HG03460 (cell line): ENCODE results near the gene CAPN15.

Experiments
- ATAC-seq: cut with Tn5 transposase; IDR thresholded peaks from one replicate; pipeline ENCODE4 v1.9.1; 2021; ENCODE audit not compliant: unreplicated experiment

The CAPN15 gene

DNA sequence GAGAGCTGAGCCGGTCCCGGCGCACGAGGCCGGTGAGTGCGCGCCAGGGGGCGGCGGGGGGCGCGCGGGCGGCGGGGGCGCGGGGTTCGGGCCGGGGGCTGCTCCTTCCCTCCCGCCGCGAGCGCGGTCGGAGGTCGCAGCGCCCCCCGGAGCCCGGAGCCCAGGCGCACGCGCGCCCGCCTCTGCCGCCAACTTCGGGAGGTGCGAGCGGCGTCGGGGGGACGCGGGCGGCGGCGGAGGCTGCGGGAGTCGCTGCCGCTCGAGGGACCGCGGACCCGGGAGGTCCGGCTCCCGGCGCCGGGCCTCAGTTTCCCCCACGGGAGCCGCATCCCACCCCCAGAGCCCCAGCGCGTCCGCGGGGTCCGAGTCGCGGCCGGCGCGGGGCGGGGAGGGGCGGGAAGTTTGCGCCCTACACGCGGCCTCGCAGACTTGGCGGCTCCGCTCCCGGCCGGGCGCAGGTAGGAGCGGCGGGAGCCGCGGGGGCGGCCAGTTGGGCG lies 32.7 kb downstream of the CAPN15 start, which contains the start of gene PRR35:
PRR35 (plus strand) TSS at position 191 of the 497 bp plus-strand sequence. CDS start 2,901 bp downstream, outside the sequence.
- ATAC-seq: no peak

DNA sequence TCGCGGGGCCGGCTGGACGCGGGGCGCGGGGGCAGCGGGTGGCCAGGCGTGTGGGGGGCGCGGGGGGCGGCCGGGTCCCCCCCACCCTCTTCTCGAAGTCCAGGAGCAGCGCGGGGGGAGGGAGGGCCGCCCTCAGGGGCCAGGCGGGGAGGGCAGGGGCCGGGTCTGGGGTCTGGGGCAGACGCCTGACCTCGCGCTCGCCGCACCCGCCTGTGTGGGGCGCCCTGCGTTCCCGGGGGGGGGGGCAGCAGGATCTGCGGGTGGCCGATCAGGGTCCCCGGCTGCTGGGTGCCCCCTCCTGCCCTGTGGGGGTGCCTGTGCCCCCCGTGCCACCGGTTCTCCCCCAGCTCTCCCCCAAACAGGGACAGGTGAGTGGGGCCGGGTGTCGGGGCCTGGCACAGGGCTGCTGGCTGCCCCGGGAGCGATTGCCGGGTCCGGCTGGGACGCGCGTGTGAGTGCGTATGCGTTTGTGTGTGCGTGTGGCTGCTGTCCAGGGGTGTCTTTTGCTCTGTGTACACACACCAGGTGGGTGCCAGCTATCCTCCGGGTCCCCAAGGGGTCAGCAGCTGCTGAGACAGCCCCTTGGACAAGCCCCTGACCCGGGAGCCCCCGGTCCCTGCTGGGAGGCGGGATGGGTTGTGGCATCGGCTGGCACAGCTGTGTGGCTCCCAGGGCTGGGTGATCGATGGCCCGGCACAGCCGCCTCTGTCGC lies 33.3 kb downstream of the CAPN15 start:
- no peak for ATAC-seq

DNA sequence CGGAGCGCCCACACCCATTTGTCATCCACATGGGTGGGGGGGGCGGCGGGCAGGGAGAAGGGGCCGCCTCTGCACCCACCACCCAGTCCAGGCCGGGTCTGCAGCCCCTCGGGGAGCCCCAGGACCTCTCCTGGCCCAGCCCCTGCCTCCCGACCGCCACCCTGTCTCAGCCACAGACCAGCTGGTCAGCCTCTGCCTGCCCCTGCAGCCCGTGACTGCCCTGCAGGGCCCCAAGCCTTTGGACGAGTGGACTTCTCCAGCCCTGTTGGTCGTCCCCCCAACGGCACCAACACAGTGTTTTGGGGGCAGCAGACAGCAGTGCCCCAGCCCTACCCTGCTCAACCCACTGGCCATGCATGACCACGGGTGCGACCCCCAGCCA lies 33.9 kb downstream of the CAPN15 start:
- ATAC-seq: no peak

DNA sequence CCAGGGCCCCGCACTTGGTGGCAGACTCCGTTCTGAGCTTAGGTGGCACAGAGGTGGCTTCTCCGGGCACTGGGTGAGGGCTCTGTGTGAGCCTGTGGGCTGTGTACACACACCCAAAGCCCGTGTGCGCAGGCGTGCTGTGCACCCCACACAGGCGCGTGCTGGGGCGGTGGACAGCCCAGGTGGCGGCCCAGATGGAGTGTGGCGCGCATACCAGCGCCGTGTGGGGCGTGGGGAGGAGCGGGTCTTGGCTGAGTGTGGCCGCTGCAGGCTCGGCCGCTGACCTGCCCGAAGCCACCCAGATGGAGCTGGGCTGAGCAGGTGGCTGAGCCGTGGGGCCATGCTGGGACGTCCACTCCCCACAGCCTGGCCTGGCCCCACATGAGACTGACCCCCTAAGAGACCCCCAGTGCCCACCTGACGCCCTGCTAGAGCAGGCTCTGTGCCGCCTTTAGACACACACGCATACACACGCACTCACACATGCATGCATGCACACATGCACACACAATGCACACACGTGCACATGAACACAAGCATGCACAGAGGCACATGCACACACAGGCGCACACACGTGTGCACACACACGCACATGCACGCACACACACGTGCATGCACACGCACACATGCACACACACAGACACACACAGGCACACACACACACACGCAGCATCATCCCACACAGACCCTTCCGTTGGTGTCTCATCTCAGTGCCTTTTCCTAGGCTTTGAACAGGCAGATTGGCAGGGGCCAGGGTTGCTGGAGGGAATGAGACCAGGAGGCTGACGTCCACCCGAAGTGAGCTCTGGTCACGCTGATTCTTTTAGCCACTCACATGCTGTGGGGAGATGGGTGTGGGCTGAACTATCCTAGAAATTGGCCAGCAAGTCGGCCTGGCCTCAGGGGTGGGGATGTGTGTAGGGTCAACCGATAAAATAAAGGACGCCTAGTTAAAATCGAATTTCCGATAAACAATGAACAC lies 34.7 kb downstream of the CAPN15 start:
- ATAC-seq: no peak

DNA sequence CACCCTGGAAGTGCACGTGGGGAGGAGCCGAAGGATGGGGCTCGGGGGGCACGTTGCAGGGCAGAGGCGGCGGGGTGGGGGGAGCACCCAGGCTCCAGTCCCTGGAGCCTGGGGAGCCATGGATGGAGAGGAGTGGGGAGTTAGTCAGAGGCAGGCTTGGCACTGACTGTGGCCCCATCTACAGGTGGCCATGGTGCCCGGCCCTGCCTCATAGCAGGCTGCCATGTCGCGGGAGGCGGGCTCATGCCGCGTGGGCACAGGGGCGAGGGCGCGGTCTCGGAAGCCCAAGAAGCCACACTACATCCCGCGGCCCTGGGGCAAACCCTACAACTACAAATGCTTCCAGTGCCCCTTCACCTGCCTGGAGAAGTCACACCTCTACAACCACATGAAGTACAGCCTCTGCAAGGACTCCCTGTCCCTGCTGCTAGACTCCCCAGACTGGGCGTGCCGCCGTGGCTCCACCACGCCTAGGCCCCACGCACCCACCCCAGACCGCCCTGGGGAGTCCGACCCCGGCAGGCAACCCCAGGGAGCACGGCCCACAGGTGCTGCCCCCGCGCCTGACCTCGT lies 35.6 kb downstream of the CAPN15 start:
- no peak for ATAC-seq

DNA sequence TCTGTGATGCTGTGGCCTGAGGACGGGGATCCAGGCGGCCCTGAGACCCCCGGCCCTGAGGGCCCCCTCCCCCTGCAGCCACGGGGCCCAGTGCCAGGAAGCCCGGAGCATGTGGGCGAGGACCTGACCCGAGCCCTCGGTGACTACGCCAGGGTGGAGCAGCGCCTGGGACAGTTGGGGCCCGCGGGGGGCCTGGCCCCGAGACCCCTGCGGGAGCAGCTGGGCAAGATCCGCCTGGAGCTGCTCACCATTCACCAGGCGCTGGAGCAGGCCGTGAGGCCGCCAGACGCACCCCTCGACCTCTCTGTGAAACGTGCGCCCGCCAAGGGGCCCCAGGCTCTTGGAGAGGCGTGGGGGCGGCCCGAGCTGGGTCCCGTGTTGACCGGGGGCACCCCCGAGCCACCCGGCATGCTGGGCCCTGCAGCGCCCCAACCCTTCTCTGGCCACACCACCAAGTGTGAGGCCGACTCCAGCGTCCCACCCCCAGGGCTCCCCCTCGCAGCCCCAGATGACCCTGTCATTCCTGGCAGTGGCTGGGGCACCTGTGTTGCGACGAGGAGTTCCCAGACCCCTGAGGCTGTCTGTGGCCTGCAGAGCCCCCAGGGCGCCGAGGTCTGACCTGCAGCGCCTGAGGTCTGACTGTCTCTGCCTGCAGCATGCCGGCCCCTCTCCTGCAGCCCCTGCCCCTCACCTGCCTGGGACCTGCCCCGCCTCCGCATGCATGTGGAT lies 37.3 kb downstream of the CAPN15 start:
- no peak for ATAC-seq

DNA sequence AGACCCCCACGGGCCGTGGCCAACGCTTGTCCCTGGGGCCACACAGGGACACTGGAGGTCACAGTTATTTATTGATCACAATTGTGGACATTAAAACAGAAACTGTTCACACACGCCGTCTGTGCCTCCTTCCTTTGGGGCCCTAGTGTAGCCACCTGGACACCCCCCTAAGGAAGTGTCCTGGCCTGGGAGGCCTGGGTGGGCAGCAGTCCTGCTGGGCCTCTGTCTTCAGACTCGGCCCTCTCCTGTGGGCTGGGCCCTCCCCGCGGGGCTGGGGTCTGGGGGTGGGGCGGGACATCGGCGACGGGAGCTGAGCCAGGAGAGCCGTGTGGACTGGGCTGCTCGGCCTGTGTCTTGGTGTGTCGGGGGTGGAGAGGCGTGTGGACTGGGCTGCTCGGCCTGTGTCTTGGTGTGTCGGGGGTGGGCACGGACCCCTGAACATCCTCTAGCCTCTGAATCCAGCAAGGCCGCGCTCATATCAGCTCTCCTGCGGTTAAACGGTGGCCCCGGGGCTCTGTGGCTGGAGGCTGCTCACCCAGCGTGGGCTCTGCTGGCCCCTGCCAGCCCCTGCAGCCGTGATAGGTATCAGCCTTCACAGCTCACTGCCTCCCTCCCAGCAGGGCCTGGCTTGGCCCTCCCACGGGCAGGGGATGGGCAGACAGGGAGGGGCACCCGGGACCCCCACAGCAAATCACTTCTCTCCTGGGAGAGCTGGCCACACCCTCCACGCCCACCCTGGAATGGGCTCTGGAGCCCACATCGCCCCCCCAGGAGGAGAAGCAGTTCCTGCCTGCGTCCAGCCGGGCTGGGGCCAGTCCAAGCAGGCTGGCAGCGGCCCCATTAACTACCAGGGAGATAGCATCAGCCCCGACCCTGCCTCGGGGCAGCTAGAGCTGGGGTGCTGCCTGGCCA lies 38.2 kb downstream of the CAPN15 start:
- no peak for ATAC-seq

DNA sequence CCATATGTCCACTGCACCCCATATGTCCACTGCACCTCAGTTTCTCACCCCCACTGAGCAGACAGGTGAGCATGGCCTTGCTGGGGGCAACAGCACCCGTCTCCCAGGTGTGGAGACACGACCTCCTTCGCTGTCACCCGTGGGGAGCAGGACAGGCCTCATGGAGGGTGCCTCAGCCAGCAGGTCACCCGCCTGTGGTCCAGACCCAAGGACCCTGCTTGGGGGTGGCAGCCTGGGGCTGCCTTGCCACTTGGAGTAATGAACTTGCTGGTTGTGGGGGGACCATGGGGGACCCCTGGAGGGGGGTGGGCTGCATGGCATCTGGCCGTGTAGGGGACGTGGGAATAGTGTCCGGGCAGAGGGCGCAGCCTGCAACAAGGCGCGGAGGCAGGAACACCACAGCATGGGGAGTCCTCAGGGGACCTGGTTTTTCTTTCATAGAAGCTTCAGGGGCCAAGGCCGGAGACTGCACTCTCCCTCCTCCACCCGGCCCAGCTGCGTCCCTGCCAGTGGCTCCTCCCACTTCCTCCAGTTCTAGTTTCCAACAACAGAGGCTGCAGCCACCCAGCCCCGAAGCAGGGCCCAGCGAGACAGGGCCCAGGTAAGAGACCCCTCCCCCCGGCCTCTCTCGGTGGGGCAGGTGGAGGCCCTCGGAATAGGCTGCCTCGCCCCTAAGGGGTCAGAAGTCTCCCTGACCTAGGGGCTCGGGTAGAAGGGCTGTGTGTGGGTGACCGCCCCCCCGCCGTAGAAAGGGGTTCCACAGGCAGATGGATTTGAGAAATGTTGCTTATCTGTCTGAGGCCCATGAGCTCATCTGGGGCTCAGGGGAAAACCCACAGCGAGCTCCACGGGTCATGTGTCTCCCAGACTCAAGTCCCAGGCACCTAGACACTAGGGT lies 39.2 kb downstream of the CAPN15 start, which contains the start of gene NHLRC4:
NHLRC4 (plus strand) TSS at position 531 of the 898 bp plus-strand sequence. CDS start 1,043 bp downstream, outside the sequence.
- peak; percentile 47 for ATAC-seq

DNA sequence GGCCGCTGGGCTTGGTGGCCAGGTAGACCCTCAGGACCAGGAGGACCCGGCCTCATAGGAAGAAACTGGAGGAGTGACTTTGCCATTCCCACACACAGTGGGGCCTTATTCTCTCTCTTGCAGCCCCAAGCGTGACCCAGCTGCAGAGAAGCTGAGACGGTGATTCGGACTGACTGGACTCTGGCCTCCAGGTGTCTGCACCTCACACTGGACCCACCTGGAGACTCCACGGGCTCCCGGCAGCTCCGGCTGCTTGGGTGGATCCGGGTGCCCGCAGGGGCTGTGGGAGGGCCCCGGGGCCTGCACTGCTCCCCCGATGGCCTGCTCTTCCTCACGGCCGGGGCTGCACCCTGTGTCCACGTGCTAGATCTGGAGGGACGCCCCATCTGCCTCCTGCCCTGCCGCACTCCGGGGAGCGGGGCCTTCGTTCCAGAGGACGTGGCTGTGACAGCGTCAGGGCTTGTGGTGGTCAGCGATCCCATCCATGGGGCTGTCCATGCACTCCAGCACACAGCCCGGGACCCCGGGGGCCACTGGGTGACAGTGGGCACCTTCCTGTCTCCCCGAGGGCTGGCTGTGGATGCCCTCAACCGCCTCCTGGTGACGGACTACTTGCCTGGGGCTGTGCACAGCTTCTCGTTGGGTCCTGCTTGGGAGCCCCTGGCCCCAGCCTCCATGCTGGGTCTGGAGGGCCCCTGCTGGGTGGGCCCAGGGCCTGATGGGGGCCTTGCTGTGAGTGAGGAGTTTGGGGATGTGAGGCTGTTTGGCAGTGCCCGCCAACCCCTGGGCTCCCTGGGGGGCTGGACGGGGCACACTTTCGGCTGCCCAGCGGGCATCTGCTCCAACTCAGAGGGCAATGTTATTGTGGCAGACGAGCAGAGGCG lies 40.1 kb downstream of the CAPN15 start:
- no peak for ATAC-seq

DNA sequence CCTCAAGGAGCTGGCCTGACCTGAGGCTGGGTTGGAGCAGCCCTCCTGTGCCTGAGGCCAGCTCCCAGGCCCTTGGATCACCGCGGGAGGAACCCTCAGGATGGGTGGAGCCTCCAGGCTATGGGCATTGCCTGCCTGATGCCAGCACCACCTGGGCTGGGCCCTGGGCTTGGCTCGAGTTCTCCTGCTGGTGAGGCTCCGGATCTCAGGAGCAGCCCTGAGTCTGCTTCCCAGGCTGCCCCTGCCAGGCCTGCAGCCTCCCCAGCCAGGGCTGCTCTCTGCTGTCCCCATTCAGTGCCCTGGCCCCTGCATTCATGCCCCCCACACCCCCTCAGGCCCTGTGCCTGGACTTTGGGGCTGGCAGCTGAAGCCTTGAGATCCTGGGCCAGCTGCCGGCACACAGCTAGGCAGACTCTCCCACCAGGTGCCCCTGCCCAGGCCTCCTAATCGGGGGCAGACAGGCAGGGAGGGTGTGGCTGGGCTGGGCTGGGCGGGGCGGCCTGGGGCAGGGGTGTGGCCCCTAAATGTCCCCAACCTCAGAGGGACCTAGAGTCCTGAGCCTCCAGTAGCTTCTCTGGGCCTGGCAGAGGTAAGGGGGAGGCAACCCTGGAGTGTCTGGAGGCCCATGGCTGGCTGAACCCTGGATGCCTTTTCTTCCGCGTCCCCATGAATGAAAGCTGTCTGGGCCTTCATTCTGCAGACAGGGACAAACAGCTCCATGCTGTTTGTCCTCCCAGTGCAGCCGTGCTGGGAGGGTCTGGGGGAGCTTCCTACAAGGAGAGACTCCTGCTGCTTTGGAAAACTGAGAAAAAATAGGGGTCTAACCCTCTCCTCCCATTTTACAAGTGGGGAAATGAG lies 41.1 kb downstream of the CAPN15 start:
- ATAC-seq: no peak

DNA sequence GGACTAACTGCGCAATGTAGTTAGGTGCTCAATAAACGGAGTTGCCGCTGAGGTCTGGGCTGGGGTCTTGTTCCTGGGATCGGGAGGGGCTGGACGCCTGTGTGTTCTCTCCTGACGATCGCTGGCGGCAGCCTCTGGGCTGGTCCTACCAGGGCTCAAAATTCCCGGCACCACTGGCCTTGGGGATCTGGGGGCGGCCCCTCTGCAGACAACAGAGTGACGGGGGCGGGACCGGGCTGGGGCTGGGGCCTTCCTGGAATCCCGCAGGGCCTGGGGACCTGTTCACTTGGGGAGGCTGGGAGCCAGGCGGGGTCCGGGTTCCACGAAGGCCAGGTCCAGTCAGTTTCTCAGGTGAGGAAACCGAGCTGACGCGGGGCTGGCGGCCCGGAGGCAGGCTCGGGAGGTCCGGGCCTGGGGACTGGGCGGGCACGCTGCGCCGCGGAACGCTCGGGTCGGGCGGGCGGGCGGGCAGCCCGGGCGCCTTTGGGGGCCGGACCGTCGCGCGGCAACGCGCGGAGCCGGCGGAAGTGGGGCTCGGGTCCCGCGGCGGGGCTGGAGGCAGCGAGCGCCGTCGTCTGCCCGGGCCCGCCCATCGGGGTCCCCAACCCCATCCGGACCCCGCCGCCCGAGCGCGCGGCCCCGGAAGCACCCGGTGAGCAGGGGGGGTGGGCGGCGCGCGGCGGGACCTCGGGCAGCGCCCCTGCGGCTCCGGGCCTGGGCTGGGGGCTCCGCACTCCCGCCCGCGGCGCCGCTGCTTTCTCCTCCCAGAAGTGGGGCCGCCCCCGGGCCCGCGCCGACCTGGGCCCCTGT lies 42.1 kb downstream of the CAPN15 start, which contains the start of gene PIGQ:
PIGQ (plus strand) TSS at position 524 of the 810 bp plus-strand sequence. CDS start 4,107 bp downstream, outside the sequence.
- peak; percentile 47 for ATAC-seq

DNA sequence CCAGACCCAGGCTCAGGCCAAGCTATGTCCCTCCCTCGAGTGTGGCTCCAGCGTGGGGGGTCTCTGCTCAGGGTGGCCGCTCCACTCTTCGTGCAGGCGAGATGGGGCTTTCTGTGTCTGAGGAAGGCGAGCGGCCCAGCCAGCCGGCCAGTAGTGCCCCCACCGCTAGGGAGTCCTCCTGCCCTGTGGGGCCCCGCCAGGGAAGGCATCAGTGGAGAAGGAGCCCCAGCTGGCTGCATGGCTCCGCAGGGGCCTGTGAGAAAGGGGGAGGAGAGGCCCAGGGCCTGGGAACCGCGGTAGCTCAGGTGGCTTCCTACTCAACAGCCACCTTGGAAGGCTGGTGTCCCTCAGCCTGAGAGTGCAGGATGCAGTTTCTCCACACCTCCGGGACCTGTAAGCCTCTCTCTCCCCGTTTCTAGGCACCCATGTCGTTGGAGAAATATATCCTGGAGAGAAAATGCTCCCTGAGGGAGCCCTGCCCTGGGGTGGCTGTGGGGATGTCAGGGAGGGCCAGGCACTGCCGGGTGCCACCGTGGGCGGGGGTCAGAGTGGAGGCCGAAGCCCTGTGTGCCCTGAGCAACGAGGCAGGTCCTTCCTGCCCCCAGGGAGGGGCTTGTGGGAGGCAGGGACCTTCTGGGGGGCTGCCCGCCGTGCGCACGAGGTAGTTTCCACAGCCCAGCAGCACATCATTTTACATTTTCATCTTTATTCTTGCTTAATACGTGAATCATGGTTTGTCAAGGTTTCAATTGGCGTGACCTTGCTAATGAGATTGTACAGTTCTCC lies 45.5 kb downstream of the CAPN15 start:
- no peak for ATAC-seq

DNA sequence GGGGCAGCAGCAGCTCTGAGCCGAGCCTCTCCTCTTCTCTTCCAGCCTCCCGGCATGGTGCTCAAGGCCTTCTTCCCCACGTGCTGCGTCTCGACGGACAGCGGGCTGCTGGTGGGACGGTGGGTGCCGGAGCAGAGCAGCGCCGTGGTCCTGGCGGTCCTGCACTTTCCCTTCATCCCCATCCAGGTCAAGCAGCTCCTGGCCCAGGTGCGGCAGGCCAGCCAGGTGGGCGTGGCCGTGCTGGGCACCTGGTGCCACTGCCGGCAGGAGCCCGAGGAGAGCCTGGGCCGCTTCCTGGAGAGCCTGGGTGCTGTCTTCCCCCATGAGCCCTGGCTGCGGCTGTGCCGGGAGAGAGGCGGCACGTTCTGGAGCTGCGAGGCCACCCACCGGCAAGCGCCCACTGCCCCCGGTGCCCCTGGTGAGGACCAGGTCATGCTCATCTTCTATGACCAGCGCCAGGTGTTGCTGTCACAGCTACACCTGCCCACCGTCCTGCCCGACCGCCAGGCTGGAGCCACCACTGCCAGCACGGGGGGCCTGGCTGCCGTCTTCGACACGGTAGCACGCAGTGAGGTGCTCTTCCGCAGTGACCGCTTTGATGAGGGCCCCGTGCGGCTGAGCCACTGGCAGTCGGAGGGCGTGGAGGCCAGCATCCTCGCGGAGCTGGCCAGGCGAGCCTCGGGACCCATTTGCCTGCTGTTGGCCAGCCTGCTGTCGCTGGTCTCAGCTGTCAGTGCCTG lies 46.7 kb downstream of the CAPN15 start:
- ATAC-seq: no peak
